T-helper 1 cell treated with Interleukin-12 subunit alpha and Interleukin-12 subunit beta and Interleukin-4 antibody, amounts not matched to agents 30 ng/mL and 1 ng/mL, for 36 hours (primary cell): ENCODE data around the gene CELSR3. TPM values are rescaled to one million over a fixed set of nuclear protein-coding genes. Genes with fewer than 3 reads are reported as not detected.

Source experiments
- intact Hi-C: fragments of 100-400 bp; cut with micrococcal nuclease; formaldehyde crosslinking; loops from one replicate; pipeline ENCODE4 v1.15.1; 2024
- total RNA-seq: library from RNA; stranded (reverse); gene quantifications from 2 replicates; pipeline ENCODE4 v1.2.3, GENCODE V29; 2022

CELSR3 gene
- total RNA-seq, 1 donor from 2014 or later = 6.0 TPM

GRCh38 chr3:48635222-48636021 lies 27.3 kb downstream of the CELSR3 start, which contains the start of gene SLC26A6:
TSS of gene SLC26A6 (minus strand) at chr3:48635461. CDS start at chr3:48635393, 68 bp downstream.
- intact Hi-C loops = loop anchor here (1.0 to 10.0 kb wide), 9 partner anchors 21 to 447 kb away; partner anchors contain the start of genes CDC25A, IP6K2 and UQCRC1

- intact Hi-C loops = loop anchor here (1.0 to 10.0 kb wide), 9 partner anchors 22 to 446 kb away; partner anchors contain the start of genes CDC25A, IP6K2 and UQCRC1
These were observed 27.9 kb downstream of the CELSR3 start for GRCh38 chr3:48634661-48635221.

- intact Hi-C loops = loop anchor here (10.0 kb wide), 1 partner anchor 159 kb away; no protein-coding TSS in a partner anchor
These were observed 28.9 kb downstream of the CELSR3 start for GRCh38 chr3:48633743-48634142.

- intact Hi-C loops = loop anchor here (10.0 kb wide), 1 partner anchor 158 kb away; no protein-coding TSS in a partner anchor
These were observed 29.4 kb downstream of the CELSR3 start for GRCh38 chr3:48633256-48633655.

GRCh38 chr3:48631516-48632448 lies 30.9 kb downstream of the CELSR3 start:
- intact Hi-C loops = loop anchor here (10.0 kb wide), 1 partner anchor 157 kb away; no protein-coding TSS in a partner anchor

- intact Hi-C loops = loop anchor here (10.0 kb wide), 1 partner anchor 156 kb away; no protein-coding TSS in a partner anchor
These were observed 31.9 kb downstream of the CELSR3 start for GRCh38 chr3:48630833-48631232.

- intact Hi-C loops = loop anchor here (10.0 kb wide), 1 partner anchor 156 kb away; no protein-coding TSS in a partner anchor
These were observed 32.3 kb downstream of the CELSR3 start for GRCh38 chr3:48630407-48630806.

GRCh38 chr3:48629894-48630293 lies 32.8 kb downstream of the CELSR3 start:
- intact Hi-C loops = loop anchor here (10.0 kb wide), 1 partner anchor 155 kb away; no protein-coding TSS in a partner anchor

- intact Hi-C loops = no loop called here
These were observed 34.2 kb downstream of the CELSR3 start for GRCh38 chr3:48628277-48629017.

- intact Hi-C loops = no loop called here
These were observed 37.1 kb downstream of the CELSR3 start for GRCh38 chr3:48625600-48625999.

- intact Hi-C loops = no loop called here
These were observed 37.9 kb downstream of the CELSR3 start for GRCh38 chr3:48624767-48625166.

GRCh38 chr3:48623851-48624547 lies 38.7 kb downstream of the CELSR3 start:
- intact Hi-C loops = no loop called here

GRCh38 chr3:48621461-48621869 lies 41.2 kb downstream of the CELSR3 start, which contains the start of gene TMEM89:
TSS of gene TMEM89 (minus strand) at chr3:48621769. CDS start at chr3:48621756, 13 bp downstream.
- intact Hi-C loops = no loop called here

- intact Hi-C loops = no loop called here
These were observed 42.9 kb downstream of the CELSR3 start for GRCh38 chr3:48619541-48620524.

GRCh38 chr3:48617559-48617958 lies 45.1 kb downstream of the CELSR3 start:
- intact Hi-C loops = no loop called here

GRCh38 chr3:48614044-48614443 lies 48.6 kb downstream of the CELSR3 start:
- intact Hi-C loops = no loop called here

- intact Hi-C loops = no loop called here
These were observed 50.4 kb downstream of the CELSR3 start for GRCh38 chr3:48612309-48612708.
